ENCODE data around the gene GMDS.

GMDS gene

GRCh38 chr6:2086326-2086965 is 159.0 kb downstream of the GMDS start:
- no peak for DNase-seq

DNA sequence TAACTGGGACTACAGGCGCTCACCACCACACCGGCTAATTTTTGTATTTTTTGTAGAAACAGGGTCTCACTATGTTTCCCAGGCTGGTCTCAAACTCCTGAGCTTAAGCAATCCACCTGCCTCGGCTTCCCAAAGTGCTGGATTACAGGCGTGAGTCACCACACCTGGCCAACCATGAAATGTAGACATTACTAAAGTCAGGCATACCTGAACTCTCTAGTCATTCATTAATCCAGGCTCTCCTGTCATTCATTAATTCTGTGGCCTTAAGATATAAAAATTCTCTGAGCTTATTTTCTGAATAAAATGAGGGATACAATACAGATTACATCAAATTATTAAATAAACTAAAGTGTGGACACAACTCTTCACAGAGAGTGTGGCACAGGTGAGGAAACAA is 159.7 kb downstream of the GMDS start:
- no peak for DNase-seq

DNA sequence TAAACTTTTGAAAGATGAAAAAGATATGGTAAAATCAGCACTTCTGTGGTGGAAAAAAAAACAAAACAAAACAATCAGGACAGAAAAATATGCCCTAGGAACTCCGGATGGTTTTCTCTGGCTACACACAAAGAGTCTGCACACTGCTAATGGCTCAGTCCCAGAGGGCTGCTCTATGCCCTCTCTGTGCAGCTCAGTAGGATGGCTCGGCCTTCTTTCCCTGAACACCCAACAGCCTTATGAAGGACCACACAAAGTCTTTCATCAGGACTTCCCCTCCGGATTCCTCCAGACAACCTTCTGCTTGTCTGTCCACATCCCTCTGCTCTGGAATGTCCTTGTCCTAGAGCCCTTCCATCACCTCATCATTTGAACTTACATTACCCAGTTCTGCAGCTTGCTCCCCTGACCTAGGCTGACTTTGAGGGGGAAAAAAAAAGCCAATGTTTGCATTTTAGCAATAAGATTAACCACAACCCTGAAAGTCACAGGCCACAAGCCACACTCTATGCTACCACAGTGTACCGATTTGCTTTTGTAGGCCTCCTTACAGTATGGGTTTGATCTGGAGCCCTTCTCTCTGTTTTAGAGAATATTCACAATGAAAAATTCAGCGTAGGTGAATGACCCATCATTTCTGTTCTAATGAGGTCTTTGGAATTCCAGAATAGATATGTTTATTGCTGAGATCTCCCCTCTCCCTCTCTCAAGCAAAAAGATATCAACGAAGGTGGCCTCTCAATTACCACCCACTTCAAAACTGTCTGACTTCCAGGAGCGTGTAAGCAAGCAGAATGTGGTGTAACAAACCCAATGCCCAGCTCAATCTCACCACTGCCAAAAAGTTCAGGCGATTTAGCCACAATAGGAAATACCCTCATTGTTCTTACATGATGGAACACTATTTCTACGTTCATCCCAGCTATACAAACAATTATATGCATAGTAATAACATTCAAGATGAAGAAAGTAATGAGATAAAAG is 164.0 kb downstream of the GMDS start:
- DNase-seq: no peak

GRCh38 chr6:2078888-2079287 is 166.5 kb downstream of the GMDS start:
- DNase-seq: no peak

GRCh38 chr6:2077826-2078225 is 167.6 kb downstream of the GMDS start:
- no peak for DNase-seq

DNA sequence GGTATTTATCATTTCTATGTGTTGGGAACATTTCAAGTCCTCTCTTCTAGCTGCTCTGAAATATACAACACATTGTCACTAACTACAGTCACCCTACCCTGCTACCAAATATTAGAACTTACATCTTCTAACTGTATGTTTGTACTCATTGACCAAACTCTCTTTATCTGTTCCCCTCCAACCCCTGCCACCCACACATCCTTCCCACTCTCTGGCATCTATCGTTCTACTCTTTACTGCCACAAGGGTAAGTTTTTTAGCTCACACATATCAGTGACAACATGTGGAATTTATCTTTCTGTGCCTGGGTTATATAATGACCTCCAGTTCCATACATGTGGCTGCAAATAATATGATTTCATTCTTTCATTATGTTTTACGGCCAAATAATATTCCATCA is 171.9 kb downstream of the GMDS start:
- DNase-seq: no peak

GRCh38 chr6:2072453-2072852 is 173.0 kb downstream of the GMDS start:
- DNase-seq: no peak

DNA sequence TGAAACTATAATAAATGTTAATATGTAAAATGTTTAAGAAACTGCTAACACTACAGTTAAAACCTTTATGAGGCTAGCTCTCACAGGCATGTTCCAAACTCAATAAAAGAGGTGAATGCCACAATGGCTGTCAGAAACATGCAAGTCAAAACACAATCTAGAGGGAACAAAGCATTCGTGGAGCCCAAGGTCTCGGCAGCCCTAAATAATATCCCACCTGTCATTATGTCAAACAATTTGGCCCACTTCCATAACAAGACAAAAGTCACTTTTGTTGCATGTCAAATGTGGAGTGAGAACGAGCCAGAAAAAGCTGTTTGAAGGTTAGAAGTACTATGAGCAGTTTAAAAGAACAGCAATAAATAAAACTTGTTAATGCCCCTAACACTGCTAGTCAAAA is 181.9 kb downstream of the GMDS start:
- DNase-seq: no peak

- DNase-seq: no peak
These were observed 183.5 kb downstream of the GMDS start for GRCh38 chr6:2061880-2062279.

- no peak for DNase-seq
These were observed 189.5 kb downstream of the GMDS start for GRCh38 chr6:2055911-2056310.

DNA sequence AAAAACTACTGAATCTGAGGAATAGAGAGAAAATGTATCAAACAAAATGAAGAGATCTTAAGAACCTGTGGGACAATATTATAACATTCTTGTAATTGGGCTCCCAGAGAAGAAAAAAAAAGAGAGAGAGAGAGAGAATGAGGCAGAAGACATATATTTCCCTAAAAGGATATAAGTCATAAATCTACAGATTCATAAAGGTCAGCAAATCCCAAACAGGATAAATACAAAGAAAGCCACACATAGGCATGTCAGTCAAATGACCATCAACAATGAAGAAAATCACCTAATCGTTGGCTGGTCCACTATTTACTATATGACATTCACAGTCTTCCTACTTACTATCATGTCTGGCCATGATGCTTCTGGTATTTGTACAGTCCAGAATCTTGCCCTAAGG is 190.3 kb downstream of the GMDS start:
- DNase-seq: no peak

- no peak for DNase-seq
These were observed 190.8 kb downstream of the GMDS start for GRCh38 chr6:2054516-2055067.

DNA sequence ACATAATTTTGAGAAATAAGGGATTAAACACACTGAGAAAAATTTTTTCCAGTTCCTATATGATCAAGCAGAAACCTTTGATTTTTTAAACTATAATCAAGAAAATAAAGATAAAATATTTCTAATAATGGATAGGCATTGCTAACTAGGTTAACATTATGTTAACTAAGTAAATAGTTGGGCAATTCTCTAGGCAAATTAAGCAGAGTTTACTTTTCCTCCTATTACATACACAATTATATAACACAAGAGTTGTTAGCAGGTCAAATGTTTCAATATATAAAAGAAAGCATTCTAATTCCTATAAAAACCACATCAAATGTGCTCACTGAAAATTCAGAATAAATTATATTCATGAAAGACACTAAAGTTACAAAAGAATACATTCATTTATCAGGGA is 191.7 kb downstream of the GMDS start:
- no peak for DNase-seq

- no peak for DNase-seq
These were observed 197.6 kb downstream of the GMDS start for GRCh38 chr6:2047855-2048254.

GRCh38 chr6:2044192-2044591 is 201.2 kb downstream of the GMDS start:
- DNase-seq: no peak

DNA sequence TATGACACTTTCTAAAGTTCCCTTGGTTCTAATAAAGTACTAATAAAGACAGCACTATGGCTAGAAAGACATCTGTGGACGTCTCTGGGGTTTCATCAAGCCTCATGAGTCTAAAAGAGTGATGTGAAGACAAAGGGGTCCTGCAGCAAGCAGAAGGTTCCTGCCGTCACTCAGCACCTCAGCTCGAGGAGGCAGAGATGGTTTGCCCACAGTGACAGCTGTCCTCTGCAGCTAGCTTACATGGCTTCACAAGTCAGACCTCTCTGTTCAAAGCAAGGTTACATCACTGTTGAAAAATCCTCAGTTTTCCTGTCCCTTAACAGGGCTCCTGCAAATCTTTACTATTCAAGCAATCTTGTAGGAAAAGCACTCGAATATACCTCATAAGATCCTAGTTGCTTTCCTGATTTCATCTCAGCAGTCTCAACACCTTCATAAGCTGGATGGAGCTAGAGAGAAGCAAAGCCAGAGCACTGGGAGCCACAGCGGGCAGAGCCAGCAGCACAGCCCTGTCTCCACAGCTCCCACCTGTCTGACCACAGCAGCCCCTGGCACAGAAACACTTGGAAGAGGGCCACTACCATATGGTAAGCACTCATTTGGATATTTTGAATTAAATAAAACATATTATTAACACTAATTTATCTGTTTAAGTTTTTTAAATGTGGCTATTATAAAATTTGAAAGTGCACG is 202.3 kb downstream of the GMDS start:
- DNase-seq: no peak

DNA sequence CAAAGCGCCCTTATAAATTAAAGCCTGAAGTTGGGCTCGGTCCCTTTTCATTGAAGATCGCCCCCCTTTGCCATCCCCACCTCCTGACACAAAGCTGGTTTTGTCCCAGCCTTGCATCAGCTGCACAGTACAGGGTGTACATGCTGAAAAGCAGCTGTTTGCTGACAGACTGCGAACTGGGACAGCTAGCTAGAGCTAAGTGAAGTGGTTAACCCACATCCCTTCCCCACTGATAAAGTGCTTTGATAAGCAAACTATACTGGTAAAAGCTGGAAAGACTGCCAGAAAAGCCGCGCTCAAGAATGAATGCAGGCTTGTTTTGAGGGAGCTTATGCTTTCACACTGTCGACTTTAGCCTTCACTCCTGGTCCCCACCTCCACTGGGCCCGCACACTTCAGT is 207.3 kb downstream of the GMDS start:
- DNase-seq: no peak

- DNase-seq: no peak
These were observed 208.0 kb downstream of the GMDS start for GRCh38 chr6:2037237-2037926.

DNA sequence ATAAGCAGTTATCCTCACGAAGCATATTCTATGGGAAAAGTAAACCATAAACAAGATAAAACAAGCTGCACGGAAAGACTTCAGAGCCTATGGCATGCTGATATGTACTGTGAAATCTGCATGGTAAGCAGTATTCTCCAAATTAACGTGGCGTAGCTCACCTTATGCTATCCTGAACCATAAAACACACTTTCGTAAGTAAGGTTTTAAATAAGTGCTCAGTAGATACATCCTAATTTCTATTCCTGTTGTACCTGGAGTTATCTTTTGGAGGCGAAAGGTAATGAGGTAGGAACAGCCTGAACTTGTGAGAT is 208.7 kb downstream of the GMDS start:
- DNase-seq: no peak

- DNase-seq: no peak
These were observed 209.3 kb downstream of the GMDS start for GRCh38 chr6:2035826-2036709.

DNA sequence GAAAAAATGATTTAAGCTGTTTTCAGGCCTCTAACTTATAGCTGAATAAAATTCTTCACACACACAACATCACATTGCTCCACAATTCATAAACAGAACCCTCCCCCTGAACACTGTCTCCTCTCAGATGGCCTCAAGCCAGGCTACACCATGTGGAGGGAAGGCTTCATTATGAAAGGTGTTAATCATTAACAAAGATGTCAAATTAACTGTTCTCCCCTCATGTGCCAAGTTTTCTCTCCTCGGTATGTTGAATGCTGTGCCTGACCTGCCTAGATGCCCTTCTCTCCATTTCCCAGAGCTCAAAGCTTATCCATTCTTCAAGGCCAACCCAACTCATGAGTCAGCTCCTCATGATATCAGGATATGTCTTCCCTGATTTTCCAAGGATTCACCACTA is 210.4 kb downstream of the GMDS start:
- no peak for DNase-seq

- DNase-seq: no peak
These were observed 211.1 kb downstream of the GMDS start for GRCh38 chr6:2034256-2034655.

All from activated CD4-positive, CD25-positive, alpha-beta regulatory T cell (primary cell).